ENCODE results near the gene PICK1.

PICK1 gene

GRCh38 chr22:38056969-38057891 lies at the start of gene PICK1:
Gene PICK1, plus strand, starts transcription at chr22:38057404. Its CDS starts 406 bp downstream, at chr22:38057810.
- peak; percentile 44 for DNase-seq (ENCODE audit: low read depth)
- TF ChIP-seq POLR2A (IDR thresholded peaks at IDR 0.05; ENCODE audit: extremely low read depth, insufficient read length) = no peak
- no peak for TF ChIP-seq MYC (IDR thresholded peaks at IDR 0.05; ENCODE audit: low read depth, low read length)
- TF ChIP-seq MAX (IDR thresholded peaks at IDR 0.05; ENCODE audit: low read depth, low read length) = no peak
- TF ChIP-seq CTCF (IDR thresholded peaks at IDR 0.05; ENCODE audit: low read depth, low read length) = no peak
- peak within 1 kb of the TSS; percentile 49 for H3K4me3 ChIP-seq (ENCODE audit: low read depth, low read length)

GRCh38 chr22:38009000-38009806 lies 48.0 kb upstream of the PICK1 start:
- TF ChIP-seq CTCF (IDR thresholded peaks at IDR 0.05; ENCODE audit: low read depth, low read length) (no peak), MAX (IDR thresholded peaks at IDR 0.05; ENCODE audit: low read depth, low read length) (no peak), MYC (IDR thresholded peaks at IDR 0.05; ENCODE audit: low read depth, low read length) (no peak), POLR2A (IDR thresholded peaks at IDR 0.05; ENCODE audit: extremely low read depth, insufficient read length) (no peak)
- no peak overlapping the region for H3K4me3 ChIP-seq (ENCODE audit: low read depth, low read length)
- no peak for DNase-seq (ENCODE audit: low read depth)

- no peak overlapping the region for H3K4me3 ChIP-seq (ENCODE audit: low read depth, low read length)
- no peak for DNase-seq (ENCODE audit: low read depth)
- TF ChIP-seq CTCF (IDR thresholded peaks at IDR 0.05; ENCODE audit: low read depth, low read length) = no peak
- TF ChIP-seq POLR2A (IDR thresholded peaks at IDR 0.05; ENCODE audit: extremely low read depth, insufficient read length) = no peak
- no peak for TF ChIP-seq MYC (IDR thresholded peaks at IDR 0.05; ENCODE audit: low read depth, low read length)
- TF ChIP-seq MAX (IDR thresholded peaks at IDR 0.05; ENCODE audit: low read depth, low read length) = no peak
These were observed 44.6 kb upstream of the PICK1 start for GRCh38 chr22:38012604-38013072.

GRCh38 chr22:38014083-38014482 lies 43.1 kb upstream of the PICK1 start:
- no peak for TF ChIP-seq MYC (IDR thresholded peaks at IDR 0.05; ENCODE audit: low read depth, low read length)
- no peak for TF ChIP-seq POLR2A (IDR thresholded peaks at IDR 0.05; ENCODE audit: extremely low read depth, insufficient read length)
- TF ChIP-seq MAX (IDR thresholded peaks at IDR 0.05; ENCODE audit: low read depth, low read length) = no peak
- TF ChIP-seq CTCF (IDR thresholded peaks at IDR 0.05; ENCODE audit: low read depth, low read length) = no peak
- H3K4me3 ChIP-seq (ENCODE audit: low read depth, low read length) = no peak overlapping the region
- no peak for DNase-seq (ENCODE audit: low read depth)

- peak; percentile 30 for DNase-seq (ENCODE audit: low read depth)
- TF ChIP-seq POLR2A (IDR thresholded peaks at IDR 0.05; ENCODE audit: extremely low read depth, insufficient read length) (no peak), MAX (IDR thresholded peaks at IDR 0.05; ENCODE audit: low read depth, low read length) (no peak), CTCF (IDR thresholded peaks at IDR 0.05; ENCODE audit: low read depth, low read length) (no peak), MYC (IDR thresholded peaks at IDR 0.05; ENCODE audit: low read depth, low read length) (no peak)
- H3K4me3 ChIP-seq (ENCODE audit: low read depth, low read length) = no peak overlapping the region
These were observed 40.7 kb upstream of the PICK1 start for GRCh38 chr22:38016182-38017151.

Measured in NB4 (cell line).